ENCODE data around the gene ATP2C2. TPM values are rescaled to one million over a fixed set of nuclear protein-coding genes. Genes with fewer than 3 reads are reported as not detected.

Gene ATP2C2
- total RNA-seq, 1 donor, result under 0.01 TPM

GRCh38 chr16:84362471-84362941 lies 5.8 kb upstream of the ATP2C2 start:
- DNase-seq (ENCODE audit: low read depth in 2 of 3, low spot score in 2 of 3), result no peak

GRCh38 chr16:84366208-84366607 lies 2.1 kb upstream of the ATP2C2 start:
- no peak for DNase-seq (ENCODE audit: low read depth in 2 of 3, low spot score in 2 of 3)

- DNase-seq (ENCODE audit: low read depth in 2 of 3, low spot score in 2 of 3), result peak in 1 of 3 donors; percentile 24
These were observed 1.0 kb upstream of the ATP2C2 start for GRCh38 chr16:84367297-84367680.

- no peak for DNase-seq (ENCODE audit: low read depth in 2 of 3, low spot score in 2 of 3)
These were observed 509 bp upstream of the ATP2C2 start for GRCh38 chr16:84367750-84368307.

GRCh38 chr16:84369105-84369504 lies 767 bp downstream of the ATP2C2 start:
- no peak for DNase-seq (ENCODE audit: low read depth in 2 of 3, low spot score in 2 of 3)

- DNase-seq (ENCODE audit: low read depth in 2 of 3, low spot score in 2 of 3), result no peak
These were observed 1.7 kb downstream of the ATP2C2 start for GRCh38 chr16:84369938-84370627.

- no peak for DNase-seq (ENCODE audit: low read depth in 2 of 3, low spot score in 2 of 3)
These were observed 2.6 kb downstream of the ATP2C2 start for GRCh38 chr16:84370723-84371552.

GRCh38 chr16:84371553-84371865 lies 3.2 kb downstream of the ATP2C2 start:
- no peak for DNase-seq (ENCODE audit: low read depth in 2 of 3, low spot score in 2 of 3)

GRCh38 chr16:84373907-84374489 lies 5.7 kb downstream of the ATP2C2 start:
- DNase-seq (ENCODE audit: low read depth in 2 of 3, low spot score in 2 of 3), result no peak

GRCh38 chr16:84378099-84378498 lies 9.8 kb downstream of the ATP2C2 start:
- no peak for DNase-seq (ENCODE audit: low read depth in 2 of 3, low spot score in 2 of 3)

GRCh38 chr16:84378567-84378966 lies 10.2 kb downstream of the ATP2C2 start:
- DNase-seq (ENCODE audit: low read depth in 2 of 3, low spot score in 2 of 3), result no peak

- no peak for DNase-seq (ENCODE audit: low read depth in 2 of 3, low spot score in 2 of 3)
These were observed 10.8 kb downstream of the ATP2C2 start for GRCh38 chr16:84379008-84379708.

GRCh38 chr16:84379709-84380362 lies 11.5 kb downstream of the ATP2C2 start:
- no peak for DNase-seq (ENCODE audit: low read depth in 2 of 3, low spot score in 2 of 3)

- peak in 2 of 3 donors; percentile 26 to 74 for DNase-seq (ENCODE audit: low read depth in 2 of 3, low spot score in 2 of 3)
These were observed 12.1 kb downstream of the ATP2C2 start for GRCh38 chr16:84380405-84380804.

GRCh38 chr16:84382396-84382795 lies 14.1 kb downstream of the ATP2C2 start:
- no peak for DNase-seq (ENCODE audit: low read depth in 2 of 3, low spot score in 2 of 3)

- no peak for DNase-seq (ENCODE audit: low read depth in 2 of 3, low spot score in 2 of 3)
These were observed 14.8 kb downstream of the ATP2C2 start for GRCh38 chr16:84383106-84383505.

GRCh38 chr16:84386047-84386446 lies 17.7 kb downstream of the ATP2C2 start:
- no peak for DNase-seq (ENCODE audit: low read depth in 2 of 3, low spot score in 2 of 3)

- DNase-seq (ENCODE audit: low read depth in 2 of 3, low spot score in 2 of 3), result no peak
These were observed 18.7 kb downstream of the ATP2C2 start for GRCh38 chr16:84387021-84387420.

GRCh38 chr16:84390131-84390785 lies 21.9 kb downstream of the ATP2C2 start:
- DNase-seq (ENCODE audit: low read depth in 2 of 3, low spot score in 2 of 3), result no peak

Data from hematopoietic multipotent progenitor cell (in vitro differentiated cells).